ENCODE results near the gene SLC25A40.
A peak's percentile ranks its signal among the peaks of the same experiment; 100 is the strongest.

DNA sequence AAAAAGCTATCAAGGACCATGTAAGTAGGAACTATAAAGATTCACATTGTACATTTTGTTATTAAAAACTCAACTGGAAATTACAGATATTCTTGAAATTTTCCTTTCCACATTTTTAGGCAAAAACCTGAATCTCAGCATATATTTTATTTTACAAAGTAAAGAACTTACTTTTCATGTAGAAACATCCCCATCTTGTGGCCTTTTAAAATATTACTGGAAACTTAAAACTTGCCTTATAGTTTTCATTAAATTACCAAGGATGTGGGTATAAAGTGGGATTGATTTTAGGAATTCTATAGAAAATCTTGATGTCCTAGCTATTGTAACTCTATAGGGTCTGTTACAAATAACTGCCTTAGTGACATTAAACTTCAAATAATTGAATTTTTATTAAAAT is 10.7 kb upstream of the SLC25A40 start:
- TF ChIP-seq, protein P1, sequence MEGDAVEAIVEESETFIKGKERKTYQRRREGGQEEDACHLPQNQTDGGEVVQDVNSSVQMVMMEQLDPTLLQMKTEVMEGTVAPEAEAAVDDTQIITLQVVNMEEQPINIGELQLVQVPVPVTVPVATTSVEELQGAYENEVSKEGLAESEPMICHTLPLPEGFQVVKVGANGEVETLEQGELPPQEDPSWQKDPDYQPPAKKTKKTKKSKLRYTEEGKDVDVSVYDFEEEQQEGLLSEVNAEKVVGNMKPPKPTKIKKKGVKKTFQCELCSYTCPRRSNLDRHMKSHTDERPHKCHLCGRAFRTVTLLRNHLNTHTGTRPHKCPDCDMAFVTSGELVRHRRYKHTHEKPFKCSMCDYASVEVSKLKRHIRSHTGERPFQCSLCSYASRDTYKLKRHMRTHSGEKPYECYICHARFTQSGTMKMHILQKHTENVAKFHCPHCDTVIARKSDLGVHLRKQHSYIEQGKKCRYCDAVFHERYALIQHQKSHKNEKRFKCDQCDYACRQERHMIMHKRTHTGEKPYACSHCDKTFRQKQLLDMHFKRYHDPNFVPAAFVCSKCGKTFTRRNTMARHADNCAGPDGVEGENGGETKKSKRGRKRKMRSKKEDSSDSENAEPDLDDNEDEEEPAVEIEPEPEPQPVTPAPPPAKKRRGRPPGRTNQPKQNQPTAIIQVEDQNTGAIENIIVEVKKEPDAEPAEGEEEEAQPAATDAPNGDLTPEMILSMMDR (IDR thresholded peaks at IDR 0.05): peak; percentile 28 to 40 (median 38)
- no peak for TF ChIP-seq POLR2A (IDR thresholded peaks at IDR 0.05)

Measured in uterus (tissue), 2 donors.